GM23248 (cell line): ENCODE measurements around the gene USP36. TPM values are rescaled to one million over a fixed set of nuclear protein-coding genes. Genes with fewer than 3 reads are reported as not detected.

Experiments used
- DNase-seq: peaks from one replicate; pipeline ENCODE4 v3.0.0-alpha.2; 2015
- H2AFZ ChIP-seq: fragments of 200-600 bp; sonication (generic); 2 replicates; pipeline ENCODE4 v1.6.1; 2016; ENCODE audit warnings: antibody characterized with exemption
- H3F3A ChIP-seq: fragments of 200-600 bp; sonication (generic); 2 replicates; pipeline ENCODE4 v1.6.1; 2016; ENCODE audit warnings: mild to moderate bottlenecking, antibody characterized with exemption, mixed run types; ENCODE audit not compliant: insufficient read depth
- H3K27ac ChIP-seq: fragments of 200-600 bp; sonication (generic); 2 replicates; pipeline ENCODE4 v1.5.1; 2016; ENCODE audit warnings: mild to moderate bottlenecking
- H3K27me3 ChIP-seq: fragments of 200-600 bp; sonication (generic); replicated peaks from 2 replicates; pipeline ENCODE4 v1.6.1; 2016; ENCODE audit warnings: mild to moderate bottlenecking; ENCODE audit not compliant: insufficient read depth
- H3K36me3 ChIP-seq: fragments of 200-600 bp; sonication (generic); 2 replicates; pipeline ENCODE4 v1.6.1; 2016; ENCODE audit warnings: low read depth, mild to moderate bottlenecking
- H3K4me1 ChIP-seq: fragments of 200-600 bp; sonication (generic); 2 replicates; pipeline ENCODE4 v1.6.1; 2016; ENCODE audit warnings: mild to moderate bottlenecking; ENCODE audit not compliant: insufficient read depth
- H3K4me2 ChIP-seq: fragments of 200-600 bp; sonication (generic); one replicate; pipeline ENCODE4 v1.6.1; 2016; ENCODE audit warnings: mild to moderate bottlenecking; ENCODE audit not compliant: unreplicated experiment
- H3K4me3 ChIP-seq: fragments of 200-600 bp; sonication (generic); 2 replicates; pipeline ENCODE4 v1.5.1; 2016; ENCODE audit warnings: mild to moderate bottlenecking
- H3K79me2 ChIP-seq: fragments of 200-600 bp; sonication (generic); 2 replicates; pipeline ENCODE4 v1.6.1; 2016; ENCODE audit warnings: mild to moderate bottlenecking; ENCODE audit not compliant: insufficient read depth
- H3K9ac ChIP-seq: fragments of 200-600 bp; sonication (generic); 2 replicates; pipeline ENCODE4 v1.6.1; 2016; ENCODE audit warnings: mild to moderate bottlenecking
- H3K9me2 ChIP-seq: fragments of 200-600 bp; sonication (generic); 2 replicates; pipeline ENCODE4 v1.6.1; 2016; ENCODE audit warnings: mixed run types, mild to moderate bottlenecking, moderate library complexity; ENCODE audit not compliant: insufficient read depth
- H3K9me3 ChIP-seq: fragments of 200-600 bp; sonication (generic); one replicate; pipeline ENCODE4 v1.6.1; 2017; ENCODE audit warnings: low read depth
- H4K20me1 ChIP-seq: fragments of 200-600 bp; sonication (generic); 2 replicates; pipeline ENCODE4 v1.6.0; 2016; ENCODE audit not compliant: insufficient read depth
- EZH2 ChIP-seq: fragments of 200-600 bp; sonication (generic); IDR thresholded peaks from 2 replicates; pipeline ENCODE4 v1.6.1; 2018; ENCODE audit warnings: antibody characterized with exemption, mild to moderate bottlenecking; ENCODE audit not compliant: insufficient read depth, poor library complexity, severe bottlenecking
- EZH2phosphoT487 ChIP-seq: fragments of 200-600 bp; sonication (generic); IDR thresholded peaks from 2 replicates; pipeline ENCODE4 v1.6.1; 2018; ENCODE audit warnings: antibody characterized with exemption, moderate library complexity, mild to moderate bottlenecking, low read depth; ENCODE audit not compliant: insufficient read depth
- WGBS, 2 experiments: methylation state at CpG; one replicate each; pipeline ENCODE4 v1.1.6; 2015 to 2017; ENCODE audit warnings: low lambda C conversion rate in 2 of 2, low coverage in 1 of 2; ENCODE audit errors: missing lambda C conversion rate in 2 of 2; 5-methylcytosine and 5-hydroxymethylcytosine counted together
- in situ Hi-C: fragments of 300-500 bp; cut with MboI; formaldehyde crosslinking; loops from 2 replicates; pipeline ENCODE4 v1.15.0; 2020
- polyA plus RNA-seq: library from polyadenylated mRNA; unstranded; fragments of >200 nt; fragmentation: Nextera tagmentation; extraction: Ambion mirVana; gene quantifications from 2 replicates; pipeline ENCODE4 v1.2.1, GENCODE V29; 2016
- total RNA-seq: library from RNA; depleted of rRNA; stranded (reverse); fragments of >200 nt; shearing (Covaris generic); gene quantifications from 2 replicates; pipeline ENCODE4 v1.2.3, GENCODE V29; 2014

Gene USP36
- total and polyA plus RNA-seq, 2 experiments from 2014 or later: 19.9 to 30.2 TPM

DNA sequence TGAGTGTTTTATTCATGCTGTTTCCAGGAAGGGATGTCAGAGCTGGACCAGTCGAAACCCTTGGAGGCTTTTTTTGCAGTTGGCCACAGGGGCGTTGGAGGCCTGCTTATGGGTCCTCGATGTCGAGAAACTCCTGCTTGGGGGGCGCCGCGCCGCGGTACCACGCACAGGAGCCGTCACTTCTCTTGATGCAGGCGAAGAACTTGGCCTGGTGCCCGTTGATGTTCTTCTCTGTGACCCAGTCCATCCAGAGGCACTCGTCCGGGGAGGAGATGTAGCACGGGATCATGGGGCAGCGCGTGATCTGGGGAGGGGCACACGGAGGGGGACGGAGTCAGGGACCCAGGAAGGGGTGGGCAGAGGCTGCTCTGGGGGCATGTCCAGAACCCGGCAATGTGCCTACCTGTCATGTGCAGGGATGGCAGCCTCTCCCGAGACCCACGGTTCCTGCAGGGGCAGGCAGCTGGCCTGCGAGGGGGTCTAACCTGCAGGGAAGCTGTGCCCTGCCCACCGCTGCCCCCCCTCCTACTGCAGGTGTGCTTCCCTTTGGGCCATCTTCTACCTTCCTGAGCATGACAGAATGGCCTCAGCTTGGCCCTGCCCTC lies 15.0 kb upstream of the USP36 start:
- no peaks in the 10 kb centered on the region for H3K27me3 ChIP-seq
- H3K9me2 ChIP-seq: no peaks in the 10 kb centered on the region
- peaks cover 38% of the 10 kb centered on the region for H3K79me2 ChIP-seq
- 93% methylated on average over 23 to 25 of the region's 25 CpGs for WGBS, 2 experiments
- no peaks in the 10 kb centered on the region for H3K9me3 ChIP-seq
- no peak overlapping the region for H2AFZ ChIP-seq
- H3F3A ChIP-seq: peaks cover 50% of the 10 kb centered on the region; the same call in 1 of the 2 replicates
- H3K27ac ChIP-seq: no peak overlapping the region
- DNase-seq: no peak
- H3K9ac ChIP-seq: no peak overlapping the region
- H3K4me3 ChIP-seq: no peak overlapping the region
- peaks cover 30% of the 10 kb centered on the region for H3K36me3 ChIP-seq
- H3K4me1 ChIP-seq: no peaks in the 10 kb centered on the region
- no peak overlapping the region for H3K4me2 ChIP-seq
- in situ Hi-C loops: no loop called here
- TF ChIP-seq EZH2phosphoT487: no peak
- TF ChIP-seq EZH2: no peak
- no peaks in the 10 kb centered on the region for H4K20me1 ChIP-seq

GRCh38 chr17:78854508-78854907 lies 13.9 kb upstream of the USP36 start:
- Histone ChIP-seq H3K9me3 (no peaks in the 10 kb centered on the region), H3K4me1 (no peaks in the 10 kb centered on the region), H3K27me3 (no peaks in the 10 kb centered on the region), H3K9ac (no peak overlapping the region), H3K36me3 (peaks cover 30% of the 10 kb centered on the region), H3K27ac (no peak overlapping the region), H3F3A (peaks cover 40% of the 10 kb centered on the region; the same call in 1 of the 2 replicates), H2AFZ (no peak overlapping the region), H3K4me3 (no peak overlapping the region), H3K4me2 (no peak overlapping the region), H4K20me1 (no peaks in the 10 kb centered on the region), H3K9me2 (no peaks in the 10 kb centered on the region), H3K79me2 (peaks cover 27% of the 10 kb centered on the region; the same call in 1 of the 2 replicates)
- in situ Hi-C loops: no loop called here
- 68 to 70% methylated on average over 9 of the region's 9 CpGs for WGBS, 2 experiments
- DNase-seq: no peak
- no peak for TF ChIP-seq EZH2
- TF ChIP-seq EZH2phosphoT487: no peak

GRCh38 chr17:78853926-78854394 lies 13.3 kb upstream of the USP36 start:
- TF ChIP-seq EZH2 (no peak), EZH2phosphoT487 (no peak)
- Histone ChIP-seq H3K9ac (no peak overlapping the region), H3K36me3 (peaks cover 27% of the 10 kb centered on the region), H3K27me3 (no peaks in the 10 kb centered on the region), H3K4me2 (no peak overlapping the region), H4K20me1 (no peaks in the 10 kb centered on the region), H3F3A (peaks cover 36% of the 10 kb centered on the region; the same call in 1 of the 2 replicates), H2AFZ (no peak overlapping the region), H3K79me2 (peaks cover 23% of the 10 kb centered on the region; the same call in 1 of the 2 replicates), H3K4me3 (no peak overlapping the region), H3K9me3 (no peaks in the 10 kb centered on the region), H3K4me1 (no peaks in the 10 kb centered on the region), H3K27ac (no peak overlapping the region), H3K9me2 (no peaks in the 10 kb centered on the region)
- in situ Hi-C loops: no loop called here
- no peak for DNase-seq
- 96% methylated on average over 11 of the region's 11 CpGs for WGBS, 2 experiments

GRCh38 chr17:78852709-78853121 lies 12.1 kb upstream of the USP36 start:
- WGBS, 2 experiments: 86 to 91% methylated on average over 16 of the region's 16 CpGs
- Histone ChIP-seq H4K20me1 (no peaks in the 10 kb centered on the region), H3K27me3 (no peaks in the 10 kb centered on the region), H3K4me1 (no peaks in the 10 kb centered on the region), H3F3A (peaks cover 33% of the 10 kb centered on the region; the same call in 1 of the 2 replicates), H3K9ac (no peak overlapping the region), H2AFZ (no peak overlapping the region), H3K4me2 (no peak overlapping the region), H3K9me3 (no peaks in the 10 kb centered on the region), H3K9me2 (no peaks in the 10 kb centered on the region), H3K79me2 (peaks cover 13% of the 10 kb centered on the region; the same call in 1 of the 2 replicates), H3K27ac (no peak overlapping the region), H3K36me3 (peaks cover 25% of the 10 kb centered on the region), H3K4me3 (no peak overlapping the region)
- DNase-seq: no peak
- TF ChIP-seq EZH2phosphoT487 (no peak), EZH2 (no peak)
- in situ Hi-C loops: no loop called here
